ENCODE measurements around the gene TRIM21. TPM values are rescaled to one million over a fixed set of nuclear protein-coding genes. Genes with fewer than 3 reads are reported as not detected.
"Not testable (repeated sequence)": the region's sequence is repeated elsewhere in the genome, so short reads cannot be mapped to it uniquely, and the experiment has no call there.

The TRIM21 gene
- total RNA-seq, 1 experiment from 2014 or later, result 31.7 TPM

GRCh38 chr11:4348142-4348541 is 45.4 kb downstream of the TRIM21 start:
- H3K36me3 ChIP-seq (ENCODE audit: control insufficient read depth, insufficient read depth, low read length); H3K27ac ChIP-seq (ENCODE audit: low read length); BruUV-seq (replicated peaks); intact Hi-C loops (cut with micrococcal nuclease; ENCODE audit: unreplicated experiment); in situ Hi-C loops (cut with HindIII; ENCODE audit: low pct_unique_long_range_greater_than_20kb, low sequenced_read_pairs); H3K27me3 ChIP-seq (ENCODE audit: control insufficient read depth, insufficient read depth, low read length); CTCF ChIA-PET; ATAC-seq; H3K4me3 ChIP-seq (ENCODE audit: low read depth in 2 of 2, low read length in 2 of 2); H3K4me1 ChIP-seq (ENCODE audit: control insufficient read depth, insufficient read depth, low read length); POLR2A ChIA-PET; H3K9me3 ChIP-seq (ENCODE audit: control insufficient read depth, insufficient read depth, low read depth, low read length); DNase-seq (ENCODE audit: low read depth, low spot score): not testable (repeated sequence)

GRCh38 chr11:4345366-4345765 is 48.1 kb downstream of the TRIM21 start:
- POLR2A ChIA-PET; H3K4me3 ChIP-seq (ENCODE audit: low read depth in 2 of 2, low read length in 2 of 2); intact Hi-C loops (cut with micrococcal nuclease; ENCODE audit: unreplicated experiment); CTCF ChIA-PET; DNase-seq (ENCODE audit: low read depth, low spot score); H3K27ac ChIP-seq (ENCODE audit: low read length); BruUV-seq (replicated peaks); H3K4me1 ChIP-seq (ENCODE audit: control insufficient read depth, insufficient read depth, low read length); in situ Hi-C loops (cut with HindIII; ENCODE audit: low pct_unique_long_range_greater_than_20kb, low sequenced_read_pairs); H3K36me3 ChIP-seq (ENCODE audit: control insufficient read depth, insufficient read depth, low read length); H3K9me3 ChIP-seq (ENCODE audit: control insufficient read depth, insufficient read depth, low read depth, low read length); H3K27me3 ChIP-seq (ENCODE audit: control insufficient read depth, insufficient read depth, low read length): not testable (repeated sequence)
- peak; percentile 44; the same call in 1 of the 2 replicates for ATAC-seq

Other genes starting within 250 kb of the TRIM21 start
- gene OR52B4, start 25.3 kb downstream of the TRIM21 start, total RNA-seq (2021; ENCODE audit: unreplicated experiment), result not detected
- gene OR52K2, start 55.6 kb upstream of the TRIM21 start, total RNA-seq (2021; ENCODE audit: unreplicated experiment), result not detected
- not detected for gene OR52K1, start 88.9 kb upstream of the TRIM21 start, total RNA-seq (2021; ENCODE audit: unreplicated experiment)
- gene OR52M1, start 151.5 kb upstream of the TRIM21 start, total RNA-seq (2021; ENCODE audit: unreplicated experiment), result not detected
- gene OR52I2, start 188.0 kb upstream of the TRIM21 start, total RNA-seq (2021; ENCODE audit: unreplicated experiment), result not detected
- gene OR52I1, start 200.3 kb upstream of the TRIM21 start, total RNA-seq (2021; ENCODE audit: unreplicated experiment), result not detected
- gene TRIM68, start 214.5 kb upstream of the TRIM21 start, total RNA-seq (2021; ENCODE audit: unreplicated experiment), result 18.5 TPM
- not detected for gene OR51D1, start 243.8 kb upstream of the TRIM21 start, total RNA-seq (2021; ENCODE audit: unreplicated experiment)